IMR-90 (cell line): ENCODE results near the gene NPTX1. TPM values are rescaled to one million over a fixed set of nuclear protein-coding genes. Genes with fewer than 3 reads are reported as not detected.
A peak's percentile ranks its signal among the peaks of the same experiment; 100 is the strongest.

Experiments
- ATAC-seq: fragments of 200-7000 bp; cut with Tn5 transposase; 2 replicates; pipeline ENCODE4 v1.9.1; 2020; ENCODE audit warnings: low read depth, mild to moderate bottlenecking, moderate library complexity
- BruUV-seq: library from RNA; stranded (reverse); fragments of 400-500 nt; replicated peaks from 2 replicates; lab custom pipeline; 2021; lab: Mats Ljungman, UMichigan
- CTCF ChIA-PET: fragments of 300-600 bp; formaldehyde crosslinking; extraction: SDS; loops from one replicate; lab custom pipeline; 2021; ENCODE audit warnings: antibody characterized with exemption; lab: Yijun Ruan, JAX
- POLR2A ChIA-PET: fragments of 300-600 bp; sonication (Branson Sonifier 250); formaldehyde crosslinking; loops from one replicate; lab custom pipeline; 2022; ENCODE audit warnings: antibody characterized with exemption; ENCODE audit not compliant: unreplicated experiment; lab: Charles Lee
- DNase-seq: peaks from one replicate; pipeline ENCODE4 v3.0.0; 2013
- H2AFZ ChIP-seq: replicated peaks from 2 replicates; pipeline ENCODE3; 2013; ENCODE audit warnings: low read length, mild to moderate bottlenecking; ENCODE audit not compliant: poor library complexity
- H2AK5ac ChIP-seq: 2 replicates; pipeline ENCODE4 v1.6.1; 2013; ENCODE audit warnings: low read depth, low read length, inconsistent platforms
- H2AK9ac ChIP-seq: replicated peaks from 2 replicates; pipeline ENCODE3; 2013; ENCODE audit warnings: mild to moderate bottlenecking, low read depth, low read length, moderate library complexity; ENCODE audit not compliant: poor library complexity
- H2BK120ac ChIP-seq: 2 replicates; pipeline ENCODE4 v1.6.1; 2013; ENCODE audit warnings: low read depth, low read length, inconsistent platforms
- H2BK15ac ChIP-seq: 3 replicates; pipeline ENCODE4 v1.6.1; 2013; ENCODE audit warnings: low read depth, low read length, inconsistent platforms
- H2BK20ac ChIP-seq: 2 replicates; pipeline ENCODE4 v1.6.1; 2013; ENCODE audit warnings: low read depth, mild to moderate bottlenecking, inconsistent platforms, low read length, moderate library complexity
- H2BK5ac ChIP-seq: 2 replicates; pipeline ENCODE4 v1.6.1; 2013; ENCODE audit warnings: mild to moderate bottlenecking, low read depth, low read length, inconsistent platforms; ENCODE audit not compliant: poor library complexity, severe bottlenecking
- H3K14ac ChIP-seq: replicated peaks from 2 replicates; pipeline ENCODE4 v1.6.1; 2013; ENCODE audit warnings: low read depth, low read length, inconsistent platforms
- H3K18ac ChIP-seq: 2 replicates; pipeline ENCODE4 v1.6.1; 2013; ENCODE audit warnings: low read depth, low read length, control low read depth
- H3K23ac ChIP-seq: 2 replicates; pipeline ENCODE4 v1.6.1; 2013; ENCODE audit warnings: low read depth, low read length, inconsistent platforms
- H3K27ac ChIP-seq: 2 replicates; pipeline ENCODE4 v1.5.1; 2013; ENCODE audit warnings: mild to moderate bottlenecking, control low read depth, low read length; ENCODE audit not compliant: insufficient read depth
- H3K27me3 ChIP-seq: 2 replicates; pipeline ENCODE4 v1.6.1; 2013; ENCODE audit warnings: low read length; ENCODE audit not compliant: control insufficient read depth, insufficient read depth
- H3K36me3 ChIP-seq: 2 replicates; pipeline ENCODE4 v1.6.1; 2013; ENCODE audit warnings: low read length, mixed read lengths; ENCODE audit not compliant: control insufficient read depth, insufficient read depth
- H3K4ac ChIP-seq: 2 replicates; pipeline ENCODE4 v1.6.1; 2013; ENCODE audit warnings: low read depth, low read length, inconsistent platforms
- H3K4me1 ChIP-seq: 2 replicates; pipeline ENCODE4 v1.6.1; 2013; ENCODE audit warnings: low read length, mixed read lengths; ENCODE audit not compliant: control insufficient read depth, insufficient read depth
- H3K4me2 ChIP-seq: 2 replicates; pipeline ENCODE4 v1.6.1; 2013; ENCODE audit warnings: low read depth, mild to moderate bottlenecking, control low read depth, low read length, moderate library complexity
- H3K4me3 ChIP-seq: 2 replicates; pipeline ENCODE4 v1.5.1; 2013; ENCODE audit warnings: low read depth, mild to moderate bottlenecking, control low read depth, low read length, moderate library complexity; ENCODE audit not compliant: insufficient read depth
- H3K56ac ChIP-seq: 2 replicates; pipeline ENCODE4 v1.6.1; 2013; ENCODE audit warnings: low read length, inconsistent platforms; ENCODE audit not compliant: insufficient read depth; ENCODE audit errors: extremely low read depth
- H3K79me1 ChIP-seq, 2 experiments: 2 replicates each; pipeline ENCODE4 v1.6.1; 2013; ENCODE audit warnings: low read length in 2 of 2, inconsistent platforms in 1 of 2, low read depth in 1 of 2
- H3K9ac ChIP-seq: 2 replicates; pipeline ENCODE4 v1.6.1; 2013; ENCODE audit warnings: low read depth, low read length, control low read depth
- H3K9me1 ChIP-seq: 2 replicates; pipeline ENCODE4 v1.6.1; 2013; ENCODE audit warnings: low read length, inconsistent platforms; ENCODE audit not compliant: insufficient read depth
- H3K9me3 ChIP-seq: 2 replicates; pipeline ENCODE4 v1.6.1; 2013; ENCODE audit warnings: low read length; ENCODE audit not compliant: control insufficient read depth, insufficient read depth
- H4K20me1 ChIP-seq: 2 replicates; pipeline ENCODE4 v1.6.1; 2013; ENCODE audit warnings: low read length, inconsistent platforms; ENCODE audit not compliant: insufficient read depth
- H4K5ac ChIP-seq: 2 replicates; pipeline ENCODE4 v1.6.1; 2013; ENCODE audit warnings: mild to moderate bottlenecking, low read depth, low read length, control low read depth
- H4K8ac ChIP-seq, 2 experiments: 2 replicates each; pipeline ENCODE4 v1.6.1; 2013; ENCODE audit warnings: low read depth in 2 of 2, low read length in 2 of 2, control low read depth in 1 of 2, inconsistent platforms in 1 of 2
- H4K91ac ChIP-seq: 2 replicates; pipeline ENCODE4 v1.6.1; 2013; ENCODE audit warnings: low read depth, low read length, inconsistent platforms; ENCODE audit not compliant: insufficient read depth
- BHLHE40 ChIP-seq: fragments of 150-350 bp; IDR thresholded peaks from 2 replicates; pipeline ENCODE4 v1.6.1; 2016; ENCODE audit warnings: mild to moderate bottlenecking, low read depth, low read length
- CEBPB ChIP-seq: IDR thresholded peaks from 2 replicates; pipeline ENCODE4 v1.6.1; 2012; ENCODE audit warnings: low read depth, low read length, improper control_type of control experiment
- CHD1 ChIP-seq: IDR thresholded peaks from 2 replicates; pipeline ENCODE4 v1.6.1; 2012; ENCODE audit warnings: low read depth, low read length, improper control_type of control experiment
- FOS ChIP-seq: fragments of 150-350 bp; IDR thresholded peaks from 2 replicates; pipeline ENCODE4 v1.6.1; 2016; ENCODE audit warnings: low read depth, low read length
- MAFK ChIP-seq: IDR thresholded peaks from 2 replicates; pipeline ENCODE4 v1.6.1; 2012; ENCODE audit warnings: low read depth, low read length, improper control_type of control experiment
- MAZ ChIP-seq: IDR thresholded peaks from 2 replicates; pipeline ENCODE4 v1.6.1; 2012; ENCODE audit warnings: low read depth, mild to moderate bottlenecking, low read length, improper control_type of control experiment, moderate library complexity, borderline replicate concordance
- MXI1 ChIP-seq: IDR thresholded peaks from 2 replicates; pipeline ENCODE4 v1.6.1; 2012; ENCODE audit warnings: low read depth, mild to moderate bottlenecking, low read length, moderate library complexity, borderline replicate concordance
- NFE2L2 ChIP-seq: fragments of 150-350 bp; IDR thresholded peaks from 2 replicates; pipeline ENCODE4 v1.6.1; 2016; ENCODE audit warnings: low read depth, mild to moderate bottlenecking, low read length
- RAD21 ChIP-seq: IDR thresholded peaks from 2 replicates; pipeline ENCODE4 v1.6.1; 2012; ENCODE audit warnings: low read length, improper control_type of control experiment
- RCOR1 ChIP-seq: IDR thresholded peaks from 2 replicates; pipeline ENCODE4 v1.6.1; 2012; ENCODE audit warnings: mild to moderate bottlenecking, low read length, improper control_type of control experiment; ENCODE audit not compliant: insufficient replicate concordance
- RFX5 ChIP-seq: IDR thresholded peaks from 2 replicates; pipeline ENCODE4 v1.8.0; 2012; ENCODE audit warnings: low read depth, mild to moderate bottlenecking, low read length, moderate library complexity
- SMC3 ChIP-seq: fragments of 150-350 bp; IDR thresholded peaks from 2 replicates; pipeline ENCODE4 v1.6.1; 2016; ENCODE audit warnings: low read depth, mild to moderate bottlenecking, antibody characterized with exemption, low read length, moderate library complexity
- USF2 ChIP-seq: fragments of 150-350 bp; IDR thresholded peaks from 2 replicates; pipeline ENCODE4 v1.6.1; 2017; ENCODE audit warnings: mild to moderate bottlenecking, antibody characterized with exemption, low read length, low read depth
- WGBS, 2 experiments: methylation state at CpG; one replicate each; pipeline versions ENCODE4 v1.1.5 to v1.1.7; 2013; ENCODE audit warnings: missing lambda C conversion rate in 2 of 2; ENCODE audit not compliant: insufficient read length in 1 of 2; ENCODE audit errors: extremely low coverage in 2 of 2; 5-methylcytosine and 5-hydroxymethylcytosine counted together
- dilution Hi-C: fragments of 300-500 bp; cut with HindIII; formaldehyde crosslinking; loops from one replicate; pipeline ENCODE4 v1.14.3; 2018; ENCODE audit warnings: low sequenced_read_pairs; ENCODE audit not compliant: unreplicated experiment
- in situ Hi-C: fragments of 300-500 bp; cut with MboI; formaldehyde crosslinking; loops from 3 replicates; pipeline ENCODE4 v1.14.3; 2019; ENCODE audit warnings: low sequenced_read_pairs, inconsistent platforms, mixed read lengths
- intact Hi-C: fragments of 100-400 bp; cut with micrococcal nuclease; formaldehyde crosslinking; loops from 2 replicates; pipeline ENCODE4 v1.10.0; 2022
- polyA plus RNA-seq, 3 experiments: library from polyadenylated mRNA; depleted of rRNA; stranded (reverse); fragments of >200 nt; gene quantifications; 2 replicates each; pipeline ENCODE4 v1.2.3, GENCODE V29; 2012; ENCODE audit warnings: low replicate concordance in 1 of 3
- total RNA-seq: library from RNA; depleted of rRNA; stranded (reverse); fragments of >200 nt; gene quantifications from 2 replicates; pipeline ENCODE4 v1.2.3, GENCODE V29; 2012
- TF ChIP-seq, protein P1 (sequence below): conservative IDR thresholded peaks from 2 replicates; pipeline ENCODE4 v1.5.1; 2012; ENCODE audit warnings: mild to moderate bottlenecking, low read depth, low read length, improper control_type of control experiment
- TF ChIP-seq, protein P2 (sequence below): fragments of 150-350 bp; IDR thresholded peaks from 2 replicates; pipeline ENCODE4 v1.6.1; 2016; ENCODE audit warnings: low read depth, mild to moderate bottlenecking, low read length, moderate library complexity, borderline replicate concordance

Gene NPTX1
- total and polyA plus RNA-seq, 2 of the 4 experiments (the other 2 are of a cell fraction): 20.8 to 39.5 TPM

GRCh38 chr17:80432961-80433550 lies 43.4 kb downstream of the NPTX1 start:
- H4K20me1 ChIP-seq: no peaks in the 10 kb centered on the region
- no peak overlapping the region for H3K18ac ChIP-seq
- no peak overlapping the region for H3K14ac ChIP-seq
- in situ Hi-C loops: loop anchor here (5.0 kb wide), 1 partner anchor 139 kb away; no protein-coding TSS in a partner anchor
- no peak overlapping the region for H2AK9ac ChIP-seq
- no peaks in the 10 kb centered on the region for H3K9me3 ChIP-seq
- intact Hi-C loops: no loop called here
- dilution Hi-C loops: no loop called here
- H3K27ac ChIP-seq: no peak overlapping the region
- H4K5ac ChIP-seq: no peak overlapping the region
- no peak overlapping the region for H2BK120ac ChIP-seq
- ChIA-PET CTCF (no interaction called here), POLR2A (no interaction called here)
- no peak overlapping the region for H3K56ac ChIP-seq
- TF ChIP-seq CHD1 (no peak), BHLHE40 (no peak), RCOR1 (no peak), SMC3 (no peak), MAZ (no peak), RFX5 (no peak), MXI1 (no peak), FOS (no peak), CEBPB (no peak), NFE2L2 (no peak), MAFK (no peak), USF2 (no peak), RAD21 (no peak)
- TF ChIP-seq, protein P1, sequence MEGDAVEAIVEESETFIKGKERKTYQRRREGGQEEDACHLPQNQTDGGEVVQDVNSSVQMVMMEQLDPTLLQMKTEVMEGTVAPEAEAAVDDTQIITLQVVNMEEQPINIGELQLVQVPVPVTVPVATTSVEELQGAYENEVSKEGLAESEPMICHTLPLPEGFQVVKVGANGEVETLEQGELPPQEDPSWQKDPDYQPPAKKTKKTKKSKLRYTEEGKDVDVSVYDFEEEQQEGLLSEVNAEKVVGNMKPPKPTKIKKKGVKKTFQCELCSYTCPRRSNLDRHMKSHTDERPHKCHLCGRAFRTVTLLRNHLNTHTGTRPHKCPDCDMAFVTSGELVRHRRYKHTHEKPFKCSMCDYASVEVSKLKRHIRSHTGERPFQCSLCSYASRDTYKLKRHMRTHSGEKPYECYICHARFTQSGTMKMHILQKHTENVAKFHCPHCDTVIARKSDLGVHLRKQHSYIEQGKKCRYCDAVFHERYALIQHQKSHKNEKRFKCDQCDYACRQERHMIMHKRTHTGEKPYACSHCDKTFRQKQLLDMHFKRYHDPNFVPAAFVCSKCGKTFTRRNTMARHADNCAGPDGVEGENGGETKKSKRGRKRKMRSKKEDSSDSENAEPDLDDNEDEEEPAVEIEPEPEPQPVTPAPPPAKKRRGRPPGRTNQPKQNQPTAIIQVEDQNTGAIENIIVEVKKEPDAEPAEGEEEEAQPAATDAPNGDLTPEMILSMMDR: no peak
- TF ChIP-seq, protein P2, sequence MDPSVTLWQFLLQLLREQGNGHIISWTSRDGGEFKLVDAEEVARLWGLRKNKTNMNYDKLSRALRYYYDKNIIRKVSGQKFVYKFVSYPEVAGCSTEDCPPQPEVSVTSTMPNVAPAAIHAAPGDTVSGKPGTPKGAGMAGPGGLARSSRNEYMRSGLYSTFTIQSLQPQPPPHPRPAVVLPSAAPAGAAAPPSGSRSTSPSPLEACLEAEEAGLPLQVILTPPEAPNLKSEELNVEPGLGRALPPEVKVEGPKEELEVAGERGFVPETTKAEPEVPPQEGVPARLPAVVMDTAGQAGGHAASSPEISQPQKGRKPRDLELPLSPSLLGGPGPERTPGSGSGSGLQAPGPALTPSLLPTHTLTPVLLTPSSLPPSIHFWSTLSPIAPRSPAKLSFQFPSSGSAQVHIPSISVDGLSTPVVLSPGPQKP: no peak
- no peaks in the 10 kb centered on the region for H3K79me1 ChIP-seq
- no peak overlapping the region for H3K4me3 ChIP-seq
- H4K91ac ChIP-seq: no peak overlapping the region
- H3K36me3 ChIP-seq: peaks cover 13% of the 10 kb centered on the region; the same call in 1 of the 2 replicates
- no peak overlapping the region for H2BK15ac ChIP-seq
- peak overlapping the region; percentile 33 for H2AFZ ChIP-seq
- no peak overlapping the region for H2AK5ac ChIP-seq
- peaks cover 2% of the 10 kb centered on the region; the same call in 1 of the 2 replicates for H3K4me1 ChIP-seq
- no peak overlapping the region for H3K23ac ChIP-seq
- no peak overlapping the region for H3K4ac ChIP-seq
- no peaks in the 10 kb centered on the region for H3K9me1 ChIP-seq
- 83% methylated on average over 1 of the region's 6 CpGs; no CpG with 5 or more reads in 1 of the 2 experiments for WGBS, 2 experiments
- H3K27me3 ChIP-seq: no peaks in the 10 kb centered on the region
- H2BK5ac ChIP-seq: no peak overlapping the region
- H4K8ac ChIP-seq: no peak overlapping the region
- no peak overlapping the region for H2BK20ac ChIP-seq
- no peak overlapping the region for H3K9ac ChIP-seq
- DNase-seq (no peak), ATAC-seq (no peak)
- no peak overlapping the region for H3K4me2 ChIP-seq
- no TSS peak for BruUV-seq
